ENCODE data around the gene MIPEP.

The MIPEP gene

DNA sequence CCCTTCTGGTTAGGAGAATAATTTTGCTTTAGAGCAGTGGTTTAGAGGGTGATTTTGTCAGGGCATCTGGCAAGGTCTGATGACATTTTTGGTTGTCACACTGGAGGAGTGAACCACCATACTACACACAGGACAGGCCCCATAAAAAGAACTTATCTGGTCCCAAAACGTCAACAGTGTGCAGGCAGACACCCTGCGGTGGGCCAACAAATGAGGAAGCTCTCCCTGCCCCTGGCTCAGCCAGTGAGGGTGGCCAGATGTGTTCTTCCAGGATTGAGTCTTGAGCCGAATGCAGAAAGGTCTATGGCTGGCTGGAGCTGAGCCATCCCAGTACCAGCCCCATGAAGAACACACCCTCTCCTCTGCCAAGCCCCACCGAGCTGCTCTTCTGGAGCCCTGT, 149.2 kb downstream of the MIPEP start:
- peaks cover 1% of the 10 kb centered on the region for H3K36me3 Mint-ChIP-seq
- peaks cover 10% of the 10 kb centered on the region for H3K27me3 Mint-ChIP-seq
- CTCF ChIA-PET: interaction anchor here (1.5 kb wide), 1 partner anchor 11 kb away, joined by 4 read pairs; no protein-coding TSS in a partner anchor
- no peak overlapping the region for H3K27ac Mint-ChIP-seq
- no peak for DNase-seq
- no peak overlapping the region for H3K4me3 Mint-ChIP-seq
- no peaks in the 10 kb centered on the region for H3K9me3 Mint-ChIP-seq
- H3K4me1 Mint-ChIP-seq: peaks cover 31% of the 10 kb centered on the region

DNA sequence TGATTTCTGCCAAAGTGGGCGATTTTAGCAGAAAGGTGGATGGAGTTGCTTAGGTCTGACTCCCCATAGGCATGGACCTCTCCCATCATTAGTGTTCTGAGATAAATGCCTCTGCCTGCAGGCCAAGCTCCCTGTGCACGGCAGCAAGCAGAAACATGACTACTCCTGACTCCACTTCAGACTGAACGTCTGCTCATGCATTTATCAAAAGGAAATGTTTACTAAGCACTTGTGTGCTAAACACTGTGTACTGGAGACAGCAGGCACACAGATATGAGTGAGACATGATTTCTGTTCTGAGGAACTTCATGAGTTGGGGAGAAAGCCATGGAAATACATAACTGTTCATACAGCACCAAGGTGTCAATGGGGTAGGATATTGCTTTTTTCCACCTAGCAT, 149.6 kb downstream of the MIPEP start:
- H3K4me1 Mint-ChIP-seq: peaks cover 27% of the 10 kb centered on the region
- no peak for DNase-seq
- H3K36me3 Mint-ChIP-seq: peaks cover 1% of the 10 kb centered on the region
- H3K4me3 Mint-ChIP-seq: no peak overlapping the region
- no peaks in the 10 kb centered on the region for H3K9me3 Mint-ChIP-seq
- no peak overlapping the region for H3K27ac Mint-ChIP-seq
- H3K27me3 Mint-ChIP-seq: peaks cover 10% of the 10 kb centered on the region
- CTCF ChIA-PET: interaction anchor here (1.5 kb wide), 1 partner anchor 12 kb away, joined by 4 read pairs; no protein-coding TSS in a partner anchor

DNA sequence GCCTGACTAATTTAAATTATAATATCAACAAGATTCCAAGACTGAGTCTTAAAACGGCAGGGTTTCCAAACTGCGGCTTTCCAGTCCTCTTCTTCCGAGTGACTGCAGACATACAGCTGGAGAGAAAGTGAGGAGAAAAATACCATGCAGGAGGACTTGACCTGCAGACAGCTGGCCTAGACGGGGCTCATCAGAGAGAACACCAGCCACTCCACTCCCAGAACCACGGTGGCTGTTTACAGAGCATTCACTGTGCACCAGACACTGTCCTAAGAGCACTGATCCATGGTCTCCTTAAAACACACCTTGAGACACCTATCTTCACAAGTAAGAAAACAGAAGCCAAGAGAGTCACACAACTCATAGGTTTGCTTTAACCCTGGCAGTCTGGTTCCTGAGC, 152.7 kb downstream of the MIPEP start:
- Mint-ChIP-seq H3K27me3 (peaks cover 10% of the 10 kb centered on the region), H3K4me3 (no peak overlapping the region)

DNA sequence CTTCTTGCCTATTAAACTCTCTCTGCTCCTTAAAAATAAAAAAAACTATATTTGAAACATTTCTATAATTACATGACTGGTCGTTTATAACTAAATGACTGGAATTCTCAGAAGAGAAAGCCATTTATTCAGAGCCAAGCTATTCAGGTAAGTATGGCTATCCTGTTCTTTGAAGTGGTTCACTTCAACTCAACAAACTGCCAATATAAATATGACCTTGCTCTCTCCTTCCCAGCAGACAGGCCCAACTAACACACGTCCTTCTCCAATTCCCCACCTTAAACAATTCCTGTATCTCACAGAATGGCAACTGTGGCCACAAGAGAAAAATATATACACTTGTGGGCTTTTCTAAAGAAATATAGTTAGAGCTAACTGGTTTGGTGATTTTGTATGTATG, 153.9 kb downstream of the MIPEP start:
- DNase-seq: no peak
- no peak overlapping the region for H3K27ac Mint-ChIP-seq
- H3K36me3 Mint-ChIP-seq: peaks cover 1% of the 10 kb centered on the region
- peaks cover 5% of the 10 kb centered on the region for H3K27me3 Mint-ChIP-seq
- H3K9me3 Mint-ChIP-seq: no peaks in the 10 kb centered on the region
- no peak overlapping the region for H3K4me3 Mint-ChIP-seq
- CTCF ChIA-PET: no interaction called here
- no peaks in the 10 kb centered on the region for H3K4me1 Mint-ChIP-seq

More for the DNA sequence above, 152.7 kb downstream of the MIPEP start:
- CTCF ChIA-PET: no interaction called here
- Mint-ChIP-seq H3K27ac (no peak overlapping the region), H3K9me3 (no peaks in the 10 kb centered on the region), H3K36me3 (peaks cover 1% of the 10 kb centered on the region), H3K4me1 (peaks cover 2% of the 10 kb centered on the region)
- no peak for DNase-seq

DNA sequence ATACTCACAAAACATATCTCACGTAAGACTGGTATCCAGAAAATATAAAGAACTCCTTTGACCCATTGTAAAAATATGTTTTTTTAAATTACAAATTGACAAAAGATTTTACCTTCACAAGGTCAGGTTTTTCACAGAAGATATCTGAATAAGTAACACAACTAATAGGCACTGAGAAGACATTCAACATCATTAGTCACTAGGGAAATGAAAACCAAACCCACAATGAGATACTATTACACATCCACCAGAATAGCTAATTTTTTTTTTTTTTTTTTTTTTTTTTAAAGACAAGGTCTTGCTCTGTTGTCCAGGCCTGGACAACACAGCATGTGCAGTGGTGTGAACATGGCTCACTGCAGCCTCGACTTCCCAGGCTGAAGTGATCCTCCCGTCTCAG, 157.5 kb downstream of the MIPEP start:
- DNase-seq: no peak
- H3K4me3 Mint-ChIP-seq: no peak overlapping the region
- no peaks in the 10 kb centered on the region for H3K27me3 Mint-ChIP-seq
- H3K36me3 Mint-ChIP-seq: no peaks in the 10 kb centered on the region
- no peak overlapping the region for H3K27ac Mint-ChIP-seq
- H3K4me1 Mint-ChIP-seq: no peaks in the 10 kb centered on the region
- CTCF ChIA-PET: no interaction called here
- no peaks in the 10 kb centered on the region for H3K9me3 Mint-ChIP-seq

DNA sequence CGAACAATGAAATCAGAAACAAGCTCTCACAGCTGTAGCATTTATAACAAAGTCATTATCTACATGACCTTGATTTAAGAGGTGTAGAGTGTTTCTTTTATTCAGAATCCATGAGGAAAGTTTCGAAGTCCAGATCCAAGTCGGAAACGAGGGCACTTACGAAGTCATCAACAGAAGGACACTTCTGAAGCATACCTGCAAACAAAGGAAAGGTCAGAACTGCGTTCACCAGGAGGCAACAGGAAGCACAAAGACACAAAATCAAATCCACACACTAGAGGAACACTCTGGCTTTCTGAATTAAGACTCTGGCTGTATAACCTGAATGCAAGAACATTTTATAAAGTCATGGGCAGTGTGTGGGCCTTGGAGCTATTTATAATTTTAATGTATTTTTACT, 158.9 kb downstream of the MIPEP start:
- H3K27me3 Mint-ChIP-seq: no peaks in the 10 kb centered on the region
- H3K27ac Mint-ChIP-seq: no peak overlapping the region
- CTCF ChIA-PET: no interaction called here
- DNase-seq: no peak
- no peaks in the 10 kb centered on the region for H3K9me3 Mint-ChIP-seq
- H3K4me3 Mint-ChIP-seq: no peak overlapping the region
- H3K36me3 Mint-ChIP-seq: no peaks in the 10 kb centered on the region
- no peaks in the 10 kb centered on the region for H3K4me1 Mint-ChIP-seq

DNA sequence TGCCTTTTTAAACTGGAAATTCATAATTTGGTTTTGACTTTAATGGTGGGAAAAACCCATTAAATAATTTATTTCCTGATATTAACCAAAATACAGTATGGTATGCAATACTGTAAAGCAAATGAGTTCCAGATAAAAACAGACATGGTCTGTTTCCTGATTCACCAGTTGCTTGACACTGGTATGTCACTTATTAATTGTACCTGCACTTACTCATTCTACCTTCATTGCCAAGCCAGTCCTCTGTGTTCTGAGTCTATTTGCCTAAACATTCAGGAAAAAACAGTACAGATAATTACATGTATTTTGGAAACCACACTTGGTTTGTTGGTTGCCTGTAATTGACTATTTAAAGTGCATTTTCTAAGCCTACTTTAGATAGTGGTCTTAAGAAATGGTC, 159.7 kb downstream of the MIPEP start:
- Mint-ChIP-seq H3K27me3 (no peaks in the 10 kb centered on the region), H3K27ac (no peak overlapping the region), H3K36me3 (no peaks in the 10 kb centered on the region), H3K9me3 (no peaks in the 10 kb centered on the region), H3K4me3 (no peak overlapping the region), H3K4me1 (no peaks in the 10 kb centered on the region)
- no peak for DNase-seq
- CTCF ChIA-PET: no interaction called here

DNA sequence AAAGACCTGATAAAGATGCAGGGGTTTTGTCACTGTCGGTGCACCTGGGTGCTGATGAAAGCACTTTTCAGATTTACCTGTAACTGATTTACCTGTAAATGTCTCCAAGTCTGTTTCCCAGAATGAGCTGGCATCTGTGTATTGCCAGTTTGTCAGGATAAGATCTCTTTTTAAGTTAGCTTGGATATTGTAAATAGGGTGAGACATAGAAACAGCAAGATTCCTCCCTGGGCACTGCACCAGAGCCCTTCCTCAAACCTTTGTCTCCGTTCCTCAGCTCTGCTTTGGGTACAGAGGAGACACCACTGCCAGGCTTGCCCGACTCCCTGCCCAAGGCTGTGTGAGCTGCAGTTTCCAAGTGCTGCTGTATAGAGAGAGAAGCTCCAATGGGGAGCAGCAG, 160.4 kb downstream of the MIPEP start:
- no peak overlapping the region for H3K4me3 Mint-ChIP-seq
- DNase-seq: no peak
- CTCF ChIA-PET: no interaction called here
- no peaks in the 10 kb centered on the region for H3K36me3 Mint-ChIP-seq
- no peak overlapping the region for H3K27ac Mint-ChIP-seq
- H3K27me3 Mint-ChIP-seq: no peaks in the 10 kb centered on the region
- no peaks in the 10 kb centered on the region for H3K9me3 Mint-ChIP-seq
- H3K4me1 Mint-ChIP-seq: no peaks in the 10 kb centered on the region

DNA sequence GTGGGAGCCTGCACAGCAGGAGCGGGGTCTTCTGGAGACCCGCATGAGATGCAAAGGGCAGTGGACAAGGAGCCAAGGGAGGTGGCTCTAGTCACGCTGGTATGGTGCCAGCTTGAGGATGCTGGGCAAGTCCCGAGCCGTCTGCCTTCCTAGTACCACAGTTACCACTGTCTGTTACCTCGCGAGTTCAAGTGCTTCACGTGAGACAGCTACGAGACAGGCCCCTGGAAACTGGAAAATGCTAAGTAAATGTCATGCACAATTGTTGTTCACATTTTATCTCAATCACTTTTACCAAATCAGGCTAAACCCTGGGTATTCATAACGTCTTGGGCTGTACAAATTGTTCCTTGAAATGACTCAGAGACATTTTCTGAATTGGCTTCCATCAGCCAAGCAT, 163.3 kb downstream of the MIPEP start:
- no peaks in the 10 kb centered on the region for H3K27me3 Mint-ChIP-seq
- H3K9me3 Mint-ChIP-seq: no peaks in the 10 kb centered on the region
- H3K4me3 Mint-ChIP-seq: no peak overlapping the region
- no peaks in the 10 kb centered on the region for H3K4me1 Mint-ChIP-seq
- CTCF ChIA-PET: no interaction called here
- H3K27ac Mint-ChIP-seq: no peak overlapping the region
- no peak for DNase-seq
- H3K36me3 Mint-ChIP-seq: no peaks in the 10 kb centered on the region

DNA sequence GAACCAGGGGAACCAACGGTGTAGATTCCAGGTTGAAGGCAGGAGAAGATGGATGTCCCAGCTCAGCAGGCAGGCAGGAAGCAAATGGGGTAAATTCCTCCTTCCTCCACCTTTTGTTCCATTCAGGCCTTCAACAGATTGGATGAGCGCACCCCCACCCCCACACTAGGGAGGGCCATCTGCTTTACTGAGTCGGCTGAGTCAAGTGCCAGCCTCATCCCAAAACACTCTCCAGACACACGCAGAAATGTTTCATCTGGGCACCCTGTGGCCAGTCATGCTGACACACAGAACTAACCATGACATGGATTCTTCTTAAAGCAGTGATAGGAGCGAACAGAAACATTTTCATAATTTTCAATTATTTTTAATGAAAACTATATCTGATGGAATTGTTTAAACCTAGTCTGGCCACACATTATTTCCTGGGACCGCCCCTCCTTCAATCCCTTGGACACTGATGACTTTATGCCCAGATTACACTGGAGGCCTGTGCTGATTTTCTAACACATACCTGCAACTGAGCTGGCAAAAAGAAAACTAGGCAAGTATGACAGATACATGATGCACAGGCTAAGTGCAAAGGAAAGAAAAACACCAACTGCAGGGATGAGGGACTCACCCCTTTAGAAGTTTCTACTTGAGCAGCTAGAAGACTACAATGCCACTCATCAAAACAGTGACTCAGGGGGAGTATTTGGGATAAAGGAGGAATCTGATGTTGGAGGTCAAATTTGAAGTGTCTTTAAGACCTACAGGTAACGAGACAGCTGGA, 164.8 kb downstream of the MIPEP start:
- Mint-ChIP-seq H3K4me3 (no peak overlapping the region), H3K4me1 (peaks cover 1% of the 10 kb centered on the region), H3K27me3 (no peaks in the 10 kb centered on the region), H3K27ac (no peak overlapping the region), H3K9me3 (no peaks in the 10 kb centered on the region), H3K36me3 (no peaks in the 10 kb centered on the region)
- DNase-seq: no peak
- CTCF ChIA-PET: interaction anchor here (1.2 kb wide), 1 partner anchor 70 kb away, joined by 3 read pairs; no protein-coding TSS in a partner anchor

DNA sequence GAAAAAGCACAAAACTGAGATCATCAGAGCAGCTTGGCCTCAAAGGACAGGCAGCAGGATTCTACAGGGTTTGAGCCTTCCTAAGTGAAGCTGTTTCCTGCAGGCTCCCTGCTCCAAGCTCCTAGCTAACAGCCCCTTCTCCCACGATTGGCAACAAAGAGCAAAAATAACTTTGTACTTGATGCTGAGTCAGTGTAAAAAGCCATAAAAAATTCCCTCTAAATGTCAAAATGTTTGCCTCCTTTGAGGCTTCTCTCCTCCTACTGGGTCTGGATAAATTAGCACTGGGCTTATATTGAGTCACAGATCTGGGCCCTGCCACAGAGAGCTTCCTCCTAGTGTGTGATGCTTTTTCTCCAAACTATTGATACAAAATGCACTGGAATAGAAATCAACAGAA, 165.7 kb downstream of the MIPEP start:
- no peak for DNase-seq
- Mint-ChIP-seq H3K36me3 (no peaks in the 10 kb centered on the region), H3K27ac (no peak overlapping the region), H3K27me3 (no peaks in the 10 kb centered on the region), H3K9me3 (no peaks in the 10 kb centered on the region), H3K4me3 (no peak overlapping the region), H3K4me1 (peaks cover 10% of the 10 kb centered on the region)
- CTCF ChIA-PET: interaction anchor here (1.2 kb wide), 1 partner anchor 71 kb away, joined by 3 read pairs; no protein-coding TSS in a partner anchor

DNA sequence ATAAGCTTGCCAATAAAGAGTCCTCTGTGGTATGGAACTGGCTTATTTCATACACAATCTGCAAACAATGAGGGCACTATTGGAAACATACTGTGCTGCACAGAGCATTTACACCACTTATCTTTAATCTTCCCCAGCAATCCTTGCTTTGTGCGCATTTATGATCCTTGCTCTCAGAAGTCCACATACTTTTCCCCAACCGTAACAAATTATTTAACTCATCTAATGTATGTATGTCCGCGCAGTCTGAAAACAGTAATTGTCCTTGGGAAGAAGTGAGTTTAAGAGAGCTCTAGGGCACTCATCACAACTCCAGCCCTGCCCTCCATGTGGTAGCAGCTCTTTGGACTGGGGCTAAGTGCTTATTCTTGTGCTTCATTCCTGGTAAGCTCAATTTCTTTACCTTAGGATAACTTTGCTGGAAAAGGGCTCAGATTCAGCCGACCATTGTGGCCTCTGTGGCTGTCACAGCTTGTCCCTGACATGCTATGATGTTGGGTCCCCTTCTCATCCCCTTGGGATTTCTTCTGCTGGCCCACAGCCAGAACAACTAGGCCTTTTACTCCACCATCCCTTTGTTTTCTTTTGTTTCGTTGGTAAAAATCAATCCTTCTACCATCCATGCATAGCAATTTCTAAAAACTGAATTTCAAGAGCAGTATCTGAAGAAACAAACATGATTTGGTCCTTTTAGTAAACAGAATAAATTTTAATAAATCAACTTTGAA, 166.3 kb downstream of the MIPEP start:
- H3K36me3 Mint-ChIP-seq: no peaks in the 10 kb centered on the region
- CTCF ChIA-PET: interaction anchor here (1.2 kb wide), 1 partner anchor 72 kb away, joined by 3 read pairs; no protein-coding TSS in a partner anchor
- no peak overlapping the region for H3K4me3 Mint-ChIP-seq
- H3K9me3 Mint-ChIP-seq: no peaks in the 10 kb centered on the region
- H3K27me3 Mint-ChIP-seq: no peaks in the 10 kb centered on the region
- H3K27ac Mint-ChIP-seq: no peak overlapping the region
- peaks cover 15% of the 10 kb centered on the region for H3K4me1 Mint-ChIP-seq
- DNase-seq: no peak

DNA sequence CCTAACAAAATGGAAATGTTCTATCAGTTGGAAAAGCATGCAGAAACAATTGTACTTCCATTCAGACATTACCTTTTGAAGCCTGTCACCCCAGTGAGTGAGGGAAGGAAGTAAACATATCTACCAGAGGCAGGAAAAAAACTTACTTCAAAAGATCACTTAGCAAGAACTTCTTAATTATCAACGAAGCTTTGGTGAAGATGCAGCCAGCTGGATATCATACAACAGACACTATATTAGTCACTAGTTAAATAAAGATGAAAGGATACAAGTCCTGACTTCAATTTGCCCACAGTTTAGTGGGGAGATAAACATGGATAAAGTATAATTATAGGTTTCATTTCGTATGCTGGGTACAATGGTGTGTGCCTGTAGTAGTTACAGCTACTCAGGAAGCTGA, 170.2 kb downstream of the MIPEP start:
- no peak for DNase-seq
- Mint-ChIP-seq H3K9me3 (no peaks in the 10 kb centered on the region), H3K27ac (no peak overlapping the region), H3K27me3 (peaks cover 8% of the 10 kb centered on the region), H3K4me3 (no peak overlapping the region), H3K36me3 (no peaks in the 10 kb centered on the region), H3K4me1 (peaks cover 19% of the 10 kb centered on the region)
- CTCF ChIA-PET: interaction anchor here (1.1 kb wide), 1 partner anchor 170 kb away, joined by 3 read pairs; the partner anchor contains the start of gene MIPEP

DNA sequence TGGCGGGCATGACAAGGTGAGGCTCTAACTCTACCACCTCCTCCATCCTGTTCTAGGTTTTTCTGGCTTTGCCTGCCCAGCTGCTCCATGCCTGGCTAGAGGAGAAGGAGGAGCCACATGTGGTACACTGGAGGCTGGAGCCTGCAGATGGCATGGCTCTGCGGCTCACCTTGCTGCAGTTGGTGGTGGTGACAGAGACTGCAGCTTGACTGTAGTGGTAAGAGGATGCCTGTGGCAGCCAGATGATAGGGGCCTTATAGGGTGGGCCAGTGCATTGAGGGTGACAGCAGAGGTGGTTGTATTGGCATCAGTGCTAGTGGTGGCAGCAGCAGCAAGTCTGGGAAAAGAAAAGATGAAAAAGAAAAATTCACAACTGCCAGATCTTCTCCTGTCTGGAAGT, 172.8 kb downstream of the MIPEP start:
- CTCF ChIA-PET: interaction anchor here (1.0 to 1.4 kb wide), 3 partner anchors 25 to 155 kb away, joined by 3 to 5 read pairs (median 3); no protein-coding TSS in a partner anchor
- H3K27me3 Mint-ChIP-seq: peaks cover 15% of the 10 kb centered on the region
- no peak overlapping the region for H3K4me3 Mint-ChIP-seq
- no peaks in the 10 kb centered on the region for H3K36me3 Mint-ChIP-seq
- DNase-seq: no peak
- H3K4me1 Mint-ChIP-seq: peaks cover 19% of the 10 kb centered on the region
- no peaks in the 10 kb centered on the region for H3K9me3 Mint-ChIP-seq
- H3K27ac Mint-ChIP-seq: no peak overlapping the region
